Fibroblast of villous mesenchyme (primary cell): Measurements from ENCODE around the gene ANAPC4. TPM values are rescaled to one million over a fixed set of nuclear protein-coding genes. Genes with fewer than 3 reads are reported as not detected.
A peak's percentile ranks its signal among the peaks of the same experiment; 100 is the strongest.

Experiments used
- DNase-seq: peaks from one replicate; pipeline ENCODE4 v3.0.0-alpha.2; 2010; ENCODE audit warnings: low read depth
- H3K4me3 ChIP-seq: 2 replicates; pipeline ENCODE4 v1.5.1; 2011; ENCODE audit warnings: low read depth, mild to moderate bottlenecking, low read length
- total RNA-seq: library from RNA; depleted of rRNA; stranded (reverse); fragments of >200 nt; gene quantifications from 2 replicates; pipeline ENCODE4 v1.2.3, GENCODE V29; 2012
- TF ChIP-seq, protein P1 (sequence below): IDR thresholded peaks from 2 replicates; pipeline ENCODE4 v1.5.1; 2012; ENCODE audit warnings: low read depth, mild to moderate bottlenecking, low read length; ENCODE audit not compliant: insufficient read depth

Gene ANAPC4
- total RNA-seq, 1 donor, result 27.6 TPM

DNA sequence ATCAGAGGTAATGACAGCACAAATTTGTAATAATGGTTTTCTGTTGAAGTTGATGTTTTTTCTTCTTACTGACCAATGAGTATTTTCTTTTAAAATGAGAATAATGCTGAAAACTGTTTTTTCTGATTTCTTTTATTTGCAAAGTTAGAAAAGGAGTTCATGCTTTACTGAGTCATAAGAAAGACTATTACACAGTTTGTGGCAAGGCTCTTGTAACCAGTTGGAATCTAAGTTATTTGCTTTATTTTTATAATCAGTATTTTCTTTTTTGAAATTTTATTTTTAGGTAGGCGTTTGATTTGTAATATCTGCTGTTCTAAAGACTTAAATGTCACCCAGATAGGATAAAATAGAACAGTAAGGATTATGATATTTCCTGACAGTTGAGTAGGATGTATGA is 25.5 kb downstream of the ANAPC4 start:
- TF ChIP-seq, protein P1, sequence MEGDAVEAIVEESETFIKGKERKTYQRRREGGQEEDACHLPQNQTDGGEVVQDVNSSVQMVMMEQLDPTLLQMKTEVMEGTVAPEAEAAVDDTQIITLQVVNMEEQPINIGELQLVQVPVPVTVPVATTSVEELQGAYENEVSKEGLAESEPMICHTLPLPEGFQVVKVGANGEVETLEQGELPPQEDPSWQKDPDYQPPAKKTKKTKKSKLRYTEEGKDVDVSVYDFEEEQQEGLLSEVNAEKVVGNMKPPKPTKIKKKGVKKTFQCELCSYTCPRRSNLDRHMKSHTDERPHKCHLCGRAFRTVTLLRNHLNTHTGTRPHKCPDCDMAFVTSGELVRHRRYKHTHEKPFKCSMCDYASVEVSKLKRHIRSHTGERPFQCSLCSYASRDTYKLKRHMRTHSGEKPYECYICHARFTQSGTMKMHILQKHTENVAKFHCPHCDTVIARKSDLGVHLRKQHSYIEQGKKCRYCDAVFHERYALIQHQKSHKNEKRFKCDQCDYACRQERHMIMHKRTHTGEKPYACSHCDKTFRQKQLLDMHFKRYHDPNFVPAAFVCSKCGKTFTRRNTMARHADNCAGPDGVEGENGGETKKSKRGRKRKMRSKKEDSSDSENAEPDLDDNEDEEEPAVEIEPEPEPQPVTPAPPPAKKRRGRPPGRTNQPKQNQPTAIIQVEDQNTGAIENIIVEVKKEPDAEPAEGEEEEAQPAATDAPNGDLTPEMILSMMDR, result no peak
- no peak for DNase-seq
- H3K4me3 ChIP-seq, result no peak overlapping the region

DNA sequence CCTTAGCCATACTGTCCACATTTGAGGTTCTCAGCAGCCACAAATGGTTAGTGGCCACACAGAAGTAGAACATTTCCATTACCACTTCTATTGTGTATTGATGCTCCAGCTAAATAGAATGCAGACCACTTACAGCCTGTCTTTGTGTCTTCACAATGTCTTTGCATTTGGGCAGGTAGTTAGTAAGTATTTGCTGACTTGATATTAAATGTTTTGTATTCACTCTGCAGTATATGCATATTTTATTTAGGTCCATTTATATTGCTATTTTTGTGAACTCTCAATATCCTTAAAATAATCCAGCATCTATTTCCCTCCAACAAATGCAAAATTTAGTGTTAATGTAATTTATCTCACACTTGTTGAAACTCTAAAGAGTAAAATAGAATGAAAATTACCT is 26.6 kb downstream of the ANAPC4 start:
- H3K4me3 ChIP-seq, result no peak overlapping the region
- TF ChIP-seq, protein P1, result no peak
- no peak for DNase-seq

DNA sequence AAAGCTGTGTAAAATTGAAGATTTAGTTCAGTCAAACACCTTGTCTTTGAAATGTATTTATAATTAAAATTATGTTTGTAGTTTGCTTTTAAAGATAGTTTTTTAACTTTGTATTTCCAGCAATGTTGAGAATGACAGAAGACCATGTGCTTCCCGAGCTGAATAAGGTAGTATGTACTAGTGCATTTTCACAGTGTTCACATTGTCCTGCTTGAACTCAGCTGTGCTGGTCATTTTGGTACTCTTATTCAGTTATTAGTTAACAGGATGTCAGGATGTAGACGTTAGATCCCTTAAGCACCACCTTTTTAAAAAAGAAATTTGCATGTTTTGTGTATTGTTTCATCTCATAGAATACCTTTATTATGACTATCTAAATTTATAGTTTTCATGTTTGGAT is 28.4 kb downstream of the ANAPC4 start:
- DNase-seq, result no peak
- H3K4me3 ChIP-seq, result no peak overlapping the region
- TF ChIP-seq, protein P1, result no peak

DNA sequence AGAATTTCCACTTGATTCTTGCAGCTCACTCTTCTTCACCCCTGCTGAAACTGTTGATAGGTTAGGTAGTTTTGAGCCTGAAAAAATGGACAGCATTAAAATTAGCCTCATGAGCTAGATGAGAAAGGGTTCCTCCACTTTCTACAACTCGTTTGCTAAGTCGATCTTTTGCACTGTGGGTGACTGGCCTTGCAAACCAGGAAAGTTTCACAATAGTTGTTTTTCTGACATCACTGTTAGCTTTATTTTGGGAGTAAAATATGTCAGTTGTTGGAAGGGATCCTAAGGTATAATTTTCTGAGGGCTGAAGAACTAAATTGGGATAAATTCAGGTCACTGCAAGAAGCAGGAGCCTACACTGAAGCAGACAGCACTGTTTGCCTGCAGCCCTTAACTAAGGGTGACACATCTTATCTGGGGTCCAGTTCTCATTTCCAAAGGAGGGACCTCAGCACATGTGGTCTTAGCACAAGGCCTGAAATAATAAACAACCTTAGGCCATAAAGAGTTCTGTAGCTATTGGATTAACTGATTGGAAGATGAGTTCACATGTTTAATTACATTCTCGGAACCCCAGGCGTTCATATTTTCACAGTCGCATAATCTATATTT is 29.1 kb downstream of the ANAPC4 start:
- DNase-seq, result peak; percentile 73
- no peak overlapping the region for H3K4me3 ChIP-seq
- TF ChIP-seq, protein P1, result no peak

DNA sequence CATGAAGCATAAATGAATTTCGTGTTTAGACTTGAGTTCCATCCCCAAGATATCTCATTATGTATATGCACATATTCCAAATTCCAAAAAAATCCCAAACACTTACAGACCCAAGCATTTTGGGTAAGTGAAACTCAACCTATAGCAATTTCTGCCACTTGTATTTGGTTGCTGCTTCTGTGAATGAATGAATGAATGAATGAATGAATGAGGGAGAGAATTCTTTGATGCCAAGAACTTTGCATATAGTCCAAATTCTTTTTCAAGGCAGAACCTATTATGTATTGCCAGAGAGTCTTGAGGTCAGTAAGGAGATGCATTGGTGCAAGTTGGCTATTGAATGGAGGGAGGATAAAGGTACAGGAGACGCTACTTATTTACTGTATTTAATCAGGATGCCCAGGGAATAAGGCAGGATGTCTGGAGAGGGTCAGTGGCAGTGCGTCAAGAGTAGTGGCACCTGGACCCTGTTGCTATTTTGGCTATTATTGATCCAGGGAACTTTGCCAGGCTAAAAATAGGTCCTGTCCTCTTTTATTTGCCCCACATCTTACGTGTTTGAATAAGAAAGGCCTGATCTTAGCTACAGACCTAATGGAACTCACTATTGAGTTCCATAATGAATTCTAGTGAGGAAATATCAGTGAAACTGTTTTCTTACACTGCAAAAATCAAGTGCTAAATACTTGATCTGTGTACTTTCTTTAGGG is 33.9 kb downstream of the ANAPC4 start:
- H3K4me3 ChIP-seq, result no peak overlapping the region
- DNase-seq, result no peak
- TF ChIP-seq, protein P1, result no peak

DNA sequence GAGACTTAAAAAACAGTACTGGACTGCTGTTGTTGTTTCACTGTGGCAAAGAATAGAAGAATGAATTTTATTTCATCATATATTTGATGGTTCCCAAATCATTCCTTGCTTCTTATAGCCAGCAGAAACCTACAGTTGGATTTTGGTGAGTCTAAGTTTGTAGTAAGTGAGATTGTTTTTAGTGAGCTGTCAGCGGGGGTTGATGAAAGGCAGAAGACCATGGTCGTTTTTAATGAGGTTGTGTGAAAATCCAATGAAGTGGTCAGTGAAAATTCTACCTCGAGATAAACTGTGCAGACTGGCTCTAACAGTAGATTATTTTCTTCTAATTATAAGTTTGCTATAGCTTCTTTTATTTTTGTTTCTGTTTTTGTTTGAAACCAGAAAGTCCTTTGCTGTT is 36.2 kb downstream of the ANAPC4 start:
- H3K4me3 ChIP-seq, result no peak overlapping the region
- peak; percentile 55 for DNase-seq
- TF ChIP-seq, protein P1, result no peak
